ENCODE measurements around the gene HMX2. TPM values are rescaled to one million over a fixed set of nuclear protein-coding genes. Genes with fewer than 3 reads are reported as not detected.

Gene HMX2
- total and polyA plus RNA-seq, 2 of the 8 experiments (the other 6 are each of a cell fraction or from before 2014, with no cell fraction given) = 2.0 to 2.7 TPM

DNA sequence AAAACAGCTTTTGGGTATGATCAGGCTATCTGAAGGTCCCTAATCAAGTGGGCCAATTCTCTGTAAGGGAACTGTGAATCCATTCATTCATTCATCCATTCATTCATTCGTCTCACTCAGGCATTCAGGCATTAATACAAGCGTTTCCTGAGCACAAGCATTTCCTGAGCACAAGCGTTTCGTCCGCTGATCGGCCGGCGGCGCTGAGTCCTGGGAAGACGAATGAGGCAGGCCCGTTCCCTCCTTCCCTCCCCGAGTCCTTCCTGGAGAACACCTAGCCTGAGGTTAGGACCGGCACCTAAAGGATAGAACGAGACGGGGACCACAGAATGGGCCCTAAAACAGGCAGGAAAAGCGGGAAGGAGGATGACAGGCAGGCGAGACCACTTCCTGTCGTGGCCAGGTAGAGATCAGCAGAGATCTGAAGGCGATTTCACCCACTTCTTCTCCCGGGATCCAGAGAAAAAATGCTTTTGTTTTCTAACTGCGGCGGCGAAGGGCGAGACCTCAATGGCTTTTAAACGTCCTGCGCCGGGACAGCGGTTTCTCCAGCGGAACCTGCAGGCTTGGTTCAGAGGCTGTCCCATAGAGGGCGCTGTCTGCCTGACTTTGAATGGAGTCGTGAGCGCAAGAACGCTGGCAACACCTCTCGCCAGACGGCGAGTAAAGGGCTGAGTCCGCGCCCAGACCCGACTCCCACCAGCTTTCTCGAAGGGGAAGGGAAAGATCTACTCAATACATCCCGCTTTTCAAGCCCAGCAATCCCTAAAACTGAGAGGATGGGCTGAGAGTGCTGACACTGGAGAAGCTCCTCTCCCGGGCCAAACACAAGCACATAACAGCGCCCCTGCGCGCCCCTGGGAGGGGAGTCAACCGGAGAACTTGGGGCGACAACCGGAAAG, 15.1 kb upstream of the HMX2 start (continued):
- TF ChIP-seq SIRT6 (IDR thresholded peaks at IDR 0.05; ENCODE audit: low read length) = no peak
- no peak for TF ChIP-seq SP4 (IDR thresholded peaks at IDR 0.05; ENCODE audit: low read length)
- TF ChIP-seq POU5F1 (IDR thresholded peaks at IDR 0.05; ENCODE audit: low read depth, low read length) = no peak
- TF ChIP-seq NANOG (IDR thresholded peaks at IDR 0.05; ENCODE audit: insufficient read depth, low read depth, low read length, poor library complexity, severe bottlenecking) = no peak
- no peak for TF ChIP-seq CBX5 (IDR thresholded peaks at IDR 0.05; ENCODE audit: low read depth, low read length)
- TF ChIP-seq TEAD4 (IDR thresholded peaks at IDR 0.05; ENCODE audit: low read depth, low read length) = no peak
- TF ChIP-seq, protein P1, sequence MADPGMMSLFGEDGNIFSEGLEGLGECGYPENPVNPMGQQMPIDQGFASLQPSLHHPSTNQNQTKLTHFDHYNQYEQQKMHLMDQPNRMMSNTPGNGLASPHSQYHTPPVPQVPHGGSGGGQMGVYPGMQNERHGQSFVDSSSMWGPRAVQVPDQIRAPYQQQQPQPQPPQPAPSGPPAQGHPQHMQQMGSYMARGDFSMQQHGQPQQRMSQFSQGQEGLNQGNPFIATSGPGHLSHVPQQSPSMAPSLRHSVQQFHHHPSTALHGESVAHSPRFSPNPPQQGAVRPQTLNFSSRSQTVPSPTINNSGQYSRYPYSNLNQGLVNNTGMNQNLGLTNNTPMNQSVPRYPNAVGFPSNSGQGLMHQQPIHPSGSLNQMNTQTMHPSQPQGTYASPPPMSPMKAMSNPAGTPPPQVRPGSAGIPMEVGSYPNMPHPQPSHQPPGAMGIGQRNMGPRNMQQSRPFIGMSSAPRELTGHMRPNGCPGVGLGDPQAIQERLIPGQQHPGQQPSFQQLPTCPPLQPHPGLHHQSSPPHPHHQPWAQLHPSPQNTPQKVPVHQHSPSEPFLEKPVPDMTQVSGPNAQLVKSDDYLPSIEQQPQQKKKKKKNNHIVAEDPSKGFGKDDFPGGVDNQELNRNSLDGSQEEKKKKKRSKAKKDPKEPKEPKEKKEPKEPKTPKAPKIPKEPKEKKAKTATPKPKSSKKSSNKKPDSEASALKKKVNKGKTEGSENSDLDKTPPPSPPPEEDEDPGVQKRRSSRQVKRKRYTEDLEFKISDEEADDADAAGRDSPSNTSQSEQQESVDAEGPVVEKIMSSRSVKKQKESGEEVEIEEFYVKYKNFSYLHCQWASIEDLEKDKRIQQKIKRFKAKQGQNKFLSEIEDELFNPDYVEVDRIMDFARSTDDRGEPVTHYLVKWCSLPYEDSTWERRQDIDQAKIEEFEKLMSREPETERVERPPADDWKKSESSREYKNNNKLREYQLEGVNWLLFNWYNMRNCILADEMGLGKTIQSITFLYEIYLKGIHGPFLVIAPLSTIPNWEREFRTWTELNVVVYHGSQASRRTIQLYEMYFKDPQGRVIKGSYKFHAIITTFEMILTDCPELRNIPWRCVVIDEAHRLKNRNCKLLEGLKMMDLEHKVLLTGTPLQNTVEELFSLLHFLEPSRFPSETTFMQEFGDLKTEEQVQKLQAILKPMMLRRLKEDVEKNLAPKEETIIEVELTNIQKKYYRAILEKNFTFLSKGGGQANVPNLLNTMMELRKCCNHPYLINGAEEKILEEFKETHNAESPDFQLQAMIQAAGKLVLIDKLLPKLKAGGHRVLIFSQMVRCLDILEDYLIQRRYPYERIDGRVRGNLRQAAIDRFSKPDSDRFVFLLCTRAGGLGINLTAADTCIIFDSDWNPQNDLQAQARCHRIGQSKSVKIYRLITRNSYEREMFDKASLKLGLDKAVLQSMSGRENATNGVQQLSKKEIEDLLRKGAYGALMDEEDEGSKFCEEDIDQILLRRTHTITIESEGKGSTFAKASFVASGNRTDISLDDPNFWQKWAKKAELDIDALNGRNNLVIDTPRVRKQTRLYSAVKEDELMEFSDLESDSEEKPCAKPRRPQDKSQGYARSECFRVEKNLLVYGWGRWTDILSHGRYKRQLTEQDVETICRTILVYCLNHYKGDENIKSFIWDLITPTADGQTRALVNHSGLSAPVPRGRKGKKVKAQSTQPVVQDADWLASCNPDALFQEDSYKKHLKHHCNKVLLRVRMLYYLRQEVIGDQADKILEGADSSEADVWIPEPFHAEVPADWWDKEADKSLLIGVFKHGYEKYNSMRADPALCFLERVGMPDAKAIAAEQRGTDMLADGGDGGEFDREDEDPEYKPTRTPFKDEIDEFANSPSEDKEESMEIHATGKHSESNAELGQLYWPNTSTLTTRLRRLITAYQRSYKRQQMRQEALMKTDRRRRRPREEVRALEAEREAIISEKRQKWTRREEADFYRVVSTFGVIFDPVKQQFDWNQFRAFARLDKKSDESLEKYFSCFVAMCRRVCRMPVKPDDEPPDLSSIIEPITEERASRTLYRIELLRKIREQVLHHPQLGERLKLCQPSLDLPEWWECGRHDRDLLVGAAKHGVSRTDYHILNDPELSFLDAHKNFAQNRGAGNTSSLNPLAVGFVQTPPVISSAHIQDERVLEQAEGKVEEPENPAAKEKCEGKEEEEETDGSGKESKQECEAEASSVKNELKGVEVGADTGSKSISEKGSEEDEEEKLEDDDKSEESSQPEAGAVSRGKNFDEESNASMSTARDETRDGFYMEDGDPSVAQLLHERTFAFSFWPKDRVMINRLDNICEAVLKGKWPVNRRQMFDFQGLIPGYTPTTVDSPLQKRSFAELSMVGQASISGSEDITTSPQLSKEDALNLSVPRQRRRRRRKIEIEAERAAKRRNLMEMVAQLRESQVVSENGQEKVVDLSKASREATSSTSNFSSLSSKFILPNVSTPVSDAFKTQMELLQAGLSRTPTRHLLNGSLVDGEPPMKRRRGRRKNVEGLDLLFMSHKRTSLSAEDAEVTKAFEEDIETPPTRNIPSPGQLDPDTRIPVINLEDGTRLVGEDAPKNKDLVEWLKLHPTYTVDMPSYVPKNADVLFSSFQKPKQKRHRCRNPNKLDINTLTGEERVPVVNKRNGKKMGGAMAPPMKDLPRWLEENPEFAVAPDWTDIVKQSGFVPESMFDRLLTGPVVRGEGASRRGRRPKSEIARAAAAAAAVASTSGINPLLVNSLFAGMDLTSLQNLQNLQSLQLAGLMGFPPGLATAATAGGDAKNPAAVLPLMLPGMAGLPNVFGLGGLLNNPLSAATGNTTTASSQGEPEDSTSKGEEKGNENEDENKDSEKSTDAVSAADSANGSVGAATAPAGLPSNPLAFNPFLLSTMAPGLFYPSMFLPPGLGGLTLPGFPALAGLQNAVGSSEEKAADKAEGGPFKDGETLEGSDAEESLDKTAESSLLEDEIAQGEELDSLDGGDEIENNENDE (IDR thresholded peaks at IDR 0.05; ENCODE audit: insufficient replicate concordance, low read length) = no peak
- TF ChIP-seq RAD21 (IDR thresholded peaks at IDR 0.05 in 1 of 2, conservative IDR thresholded peaks at IDR 0.05 in 1 of 2; ENCODE audit: low read depth in 2 of 2, low read length in 2 of 2) = peak; percentile 82 to 88
